HuH-7.5 (cell line): ENCODE measurements around the gene CCDC24.
A peak's percentile ranks its signal among the peaks of the same experiment; 100 is the strongest.

Experiments used
- DNase-seq: peaks from one replicate; pipeline ENCODE4 v3.0.0; 2011; ENCODE audit warnings: low spot score

Gene CCDC24

DNA sequence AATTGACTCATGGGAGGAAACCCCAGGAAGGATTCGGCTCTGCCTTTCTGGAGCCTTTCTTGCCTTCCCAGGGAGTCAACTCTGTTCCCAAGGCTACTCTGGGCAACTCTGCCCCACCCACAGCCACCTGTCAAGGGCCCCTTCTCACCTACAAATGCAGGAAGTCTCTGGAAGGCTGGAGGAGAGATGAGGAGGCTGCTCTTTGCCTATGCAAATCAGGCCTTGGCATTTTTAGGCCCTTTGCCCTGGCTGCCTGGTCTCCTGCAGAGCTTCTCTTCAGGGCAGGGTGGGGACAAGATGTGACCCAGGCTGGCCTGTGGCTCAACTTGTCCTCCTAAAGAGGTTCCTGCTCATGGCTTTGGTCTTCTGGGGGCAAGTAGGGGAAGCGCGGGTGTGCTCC lies 34.4 kb downstream of the CCDC24 start:
- DNase-seq, result no peak

DNA sequence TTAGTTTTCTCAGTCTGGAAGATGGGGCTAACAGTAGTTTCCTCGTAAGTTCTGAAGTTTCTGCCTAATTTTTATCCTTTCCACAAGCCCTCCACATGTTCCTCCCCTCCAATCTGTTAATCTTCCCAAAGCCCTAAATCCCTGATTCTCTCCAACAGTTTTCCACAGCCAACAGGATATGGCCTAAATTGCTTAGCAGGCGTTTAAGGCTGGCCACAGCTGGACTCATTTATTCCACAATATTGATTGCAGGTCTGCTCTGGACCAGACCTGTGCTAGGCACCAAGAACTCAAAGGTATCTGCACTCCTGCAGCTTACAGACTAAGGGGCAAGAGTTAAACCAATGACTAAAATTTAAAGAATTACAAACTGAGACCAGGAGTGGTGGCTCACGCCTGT lies 35.9 kb downstream of the CCDC24 start:
- no peak for DNase-seq

- peak; percentile 72 for DNase-seq
These were observed 38.0 kb downstream of the CCDC24 start for GRCh38 chr1:44029260-44029910.

GRCh38 chr1:44029911-44030604 lies 38.7 kb downstream of the CCDC24 start:
- DNase-seq, result peak; percentile 87

DNA sequence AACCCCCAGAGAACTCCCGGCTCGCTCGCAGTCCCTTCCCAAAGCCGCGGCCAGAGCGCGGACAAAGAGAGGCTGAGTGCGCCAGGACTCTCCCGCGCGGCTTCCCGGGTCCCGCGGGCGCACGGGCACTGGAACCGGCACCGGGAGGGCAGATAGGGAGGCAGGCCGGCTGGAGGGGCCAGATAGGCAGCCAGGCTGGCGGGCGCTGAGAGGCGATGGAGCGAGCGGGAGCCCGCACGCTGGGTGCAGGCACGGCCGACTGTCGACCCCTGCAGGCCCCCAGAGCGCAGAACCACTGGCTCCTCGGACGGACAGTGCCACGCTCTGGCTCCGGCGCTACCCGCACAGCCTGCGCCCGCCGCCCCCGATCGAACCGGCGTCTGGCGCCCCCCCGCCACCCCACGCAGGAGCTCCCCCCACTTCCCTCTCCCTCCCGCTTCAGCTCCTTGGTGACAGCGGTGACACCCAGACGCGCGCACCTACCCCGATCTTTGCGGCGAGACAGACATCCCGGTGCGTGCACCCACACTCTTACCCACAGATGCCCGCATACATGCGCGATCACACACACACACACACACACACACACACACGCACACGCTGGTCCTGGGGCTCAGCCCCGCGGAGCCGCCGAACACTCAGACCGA lies 39.3 kb downstream of the CCDC24 start:
- DNase-seq, result peak; percentile 44

GRCh38 chr1:44031252-44032169 lies 40.1 kb downstream of the CCDC24 start, which contains the start of gene SLC6A9:
SLC6A9 (minus strand) TSS chr1:44031462; CDS start chr1:44024277, 7,185 bp downstream.
- peak; percentile 57 for DNase-seq

- no peak for DNase-seq
These were observed 40.9 kb downstream of the CCDC24 start for GRCh38 chr1:44032170-44032790.

- DNase-seq, result no peak
These were observed 41.7 kb downstream of the CCDC24 start for GRCh38 chr1:44033041-44033575.

DNA sequence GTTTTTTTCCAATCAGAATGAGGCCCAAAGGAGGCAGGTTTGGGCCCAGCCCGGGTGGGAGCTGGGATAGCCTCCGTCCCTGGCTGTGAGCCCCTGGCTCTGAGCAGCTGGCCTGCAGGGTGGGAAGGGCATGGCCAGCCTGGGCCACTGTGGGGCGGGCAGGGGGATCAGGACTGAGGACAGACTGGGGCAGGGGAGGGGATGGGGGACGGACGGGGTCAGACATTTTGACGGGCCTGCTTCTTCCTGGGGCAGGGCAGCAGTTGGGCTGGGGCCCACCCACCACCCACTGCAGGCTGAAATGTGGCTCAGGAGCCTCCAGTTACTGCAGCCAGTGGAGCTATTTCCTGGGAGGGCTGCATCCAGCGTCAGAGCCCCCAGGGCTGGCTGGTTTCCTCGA lies 42.4 kb downstream of the CCDC24 start:
- no peak for DNase-seq

DNA sequence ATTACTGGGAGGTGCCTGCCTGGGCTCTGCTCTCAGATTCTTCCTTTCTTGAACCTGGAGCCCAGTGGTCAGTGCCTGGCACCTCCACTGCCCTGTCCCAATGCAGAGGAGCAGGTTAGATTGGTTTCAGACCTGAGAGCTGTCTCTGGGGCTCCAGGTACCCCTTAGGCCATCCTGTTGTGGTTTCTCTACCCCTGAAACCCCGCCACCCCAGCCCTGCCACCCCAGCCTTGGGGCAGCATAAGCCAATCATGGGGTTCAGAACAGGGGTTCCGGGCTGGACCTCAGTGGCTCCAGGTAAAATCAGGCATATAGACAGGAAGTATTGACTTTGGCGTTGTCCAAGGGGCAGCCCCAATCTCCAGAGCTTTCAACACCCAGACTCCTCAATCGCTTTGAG lies 43.0 kb downstream of the CCDC24 start:
- DNase-seq, result no peak

GRCh38 chr1:44034976-44035716 lies 43.7 kb downstream of the CCDC24 start:
- no peak for DNase-seq

- DNase-seq, result no peak
These were observed 44.5 kb downstream of the CCDC24 start for GRCh38 chr1:44035726-44036408.

DNA sequence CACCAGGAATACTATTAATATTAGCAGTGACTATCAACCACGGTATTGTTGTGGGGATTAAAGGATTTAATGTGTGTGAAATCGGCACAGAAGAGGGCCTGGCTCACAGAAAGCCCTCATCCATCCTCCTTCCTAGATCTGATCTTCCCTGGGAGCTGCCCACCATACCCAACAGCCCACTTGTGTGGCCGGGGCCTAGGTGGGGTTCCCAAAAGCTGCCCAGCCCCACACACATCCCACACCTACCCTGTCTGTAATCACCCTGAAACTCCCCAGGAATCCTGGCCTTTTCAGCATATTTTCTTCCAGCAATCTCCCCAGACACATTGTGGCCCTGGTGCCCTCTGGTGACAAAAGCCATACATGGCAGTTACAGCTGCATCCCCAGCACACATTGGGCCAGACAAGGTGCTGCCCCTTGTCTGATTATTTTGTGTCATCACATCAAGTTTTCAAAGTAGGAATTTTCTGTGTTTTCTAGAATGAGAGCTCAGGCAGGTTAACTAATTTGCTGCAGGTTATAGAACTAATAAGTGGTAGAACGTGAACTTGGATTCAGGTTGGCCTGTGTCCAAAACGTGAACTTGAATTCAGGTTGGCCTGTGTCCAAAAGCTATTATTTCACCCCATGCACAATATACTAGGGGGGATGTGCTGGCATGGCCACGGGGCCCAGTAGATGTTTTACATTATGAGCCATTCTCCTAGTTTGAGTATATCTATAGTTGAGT lies 45.2 kb downstream of the CCDC24 start:
- DNase-seq, result peak; percentile 47

DNA sequence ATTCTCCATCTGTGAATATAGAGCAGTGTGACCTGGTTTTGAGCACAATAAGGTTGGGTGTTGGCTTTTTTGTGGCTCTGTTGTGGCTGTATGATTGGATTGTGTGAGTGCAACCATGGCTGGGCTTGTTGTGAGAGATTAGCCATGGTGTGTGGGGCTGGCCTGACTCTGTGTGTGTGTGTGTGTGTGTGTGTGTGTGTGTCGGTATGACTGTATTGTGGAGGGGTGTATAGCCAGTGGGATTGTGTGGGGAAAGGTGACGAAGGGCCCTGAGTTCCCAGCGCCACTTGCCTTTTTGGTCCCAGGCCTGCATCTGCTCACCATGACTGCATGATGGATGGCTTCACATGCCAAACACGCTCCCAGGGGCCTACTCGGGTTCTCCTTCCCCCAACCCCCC lies 45.8 kb downstream of the CCDC24 start:
- DNase-seq, result no peak

DNA sequence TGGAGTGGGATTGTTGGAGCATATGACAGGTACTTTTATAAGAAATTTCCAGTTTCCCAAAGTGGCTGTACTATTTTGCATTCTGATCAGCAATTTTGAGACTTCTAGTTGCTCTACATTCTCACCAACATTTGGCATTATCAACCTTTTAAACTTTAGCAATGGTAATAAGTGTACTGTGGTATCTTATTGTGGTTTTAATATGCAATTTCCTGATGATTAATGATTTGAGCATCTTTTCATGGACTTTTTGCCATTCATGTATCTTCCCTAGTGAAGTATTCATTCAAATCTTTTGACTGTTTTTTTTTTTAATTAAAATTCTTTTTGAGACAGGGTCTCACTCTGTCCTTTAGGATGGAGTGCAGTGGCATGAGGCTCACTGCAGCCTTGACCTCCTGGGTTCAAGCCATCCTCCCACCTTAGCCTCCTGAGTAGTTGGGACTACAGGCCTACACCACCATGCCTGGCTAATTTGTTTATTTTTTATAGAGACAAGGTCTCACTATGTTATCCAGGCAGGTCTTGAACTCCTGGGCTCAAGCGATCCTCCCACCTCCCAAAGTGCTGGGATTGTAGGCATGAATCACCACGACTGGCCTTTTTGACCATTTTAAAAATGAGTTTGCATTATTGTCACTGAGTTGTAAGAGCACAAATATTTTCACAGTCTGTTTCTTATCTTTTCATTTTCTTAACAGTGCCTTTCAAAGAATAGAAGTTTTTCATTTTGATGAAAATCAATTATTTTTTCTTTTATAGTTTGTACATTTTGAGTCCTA lies 47.7 kb downstream of the CCDC24 start:
- no peak for DNase-seq

GRCh38 chr1:44040418-44040817 lies 49.0 kb downstream of the CCDC24 start:
- no peak for DNase-seq

DNA sequence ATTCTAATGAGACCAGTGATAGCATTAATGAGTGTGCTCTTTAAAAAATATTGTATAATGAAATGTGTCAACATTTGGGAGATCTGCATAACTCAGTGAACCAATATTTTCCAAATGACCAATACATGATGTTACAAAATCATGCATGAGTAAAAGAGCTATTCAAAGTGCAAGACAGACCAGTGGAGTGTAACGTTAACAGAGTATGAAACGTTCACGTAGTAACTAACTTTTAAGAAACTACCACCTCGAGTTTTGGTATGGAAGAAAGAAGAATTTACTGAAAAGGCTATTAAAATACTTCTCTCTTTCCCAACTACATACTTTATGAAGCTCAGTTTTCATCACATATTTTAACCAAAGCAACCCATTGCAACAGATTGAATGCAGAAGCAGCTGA lies 49.4 kb downstream of the CCDC24 start:
- no peak for DNase-seq

- DNase-seq, result no peak
These were observed 52.0 kb downstream of the CCDC24 start for GRCh38 chr1:44043176-44044070.
